ENCODE results near the gene WASF3.

- no peak for TF ChIP-seq CTCF (IDR thresholded peaks at IDR 0.05; ENCODE audit: low read depth, low read length, poor library complexity, severe bottlenecking)
- no peak for TF ChIP-seq EZH2phosphoT487 (IDR thresholded peaks at IDR 0.05; ENCODE audit: borderline replicate concordance, low read length)
These were observed 461 bp upstream of the WASF3 start for GRCh38 chr13:26557051-26557392.
